HL-60/S4 treated with phorbol 12-myristate 13-acetate at 8.2 ng/mL for 4 days and 3 days (cell line): Measurements from ENCODE around the gene FAM199X.
"Not testable (repeated sequence)": the region's sequence is repeated elsewhere in the genome, so short reads cannot be mapped to it uniquely, and the experiment has no call there.

Experiments used
- in situ Hi-C: fragments of 300-500 bp; cut with MboI; formaldehyde crosslinking; loops from 2 replicates; pipeline ENCODE4 v1.15.0; 2022; ENCODE audit warnings: low sequenced_read_pairs

Gene FAM199X

DNA sequence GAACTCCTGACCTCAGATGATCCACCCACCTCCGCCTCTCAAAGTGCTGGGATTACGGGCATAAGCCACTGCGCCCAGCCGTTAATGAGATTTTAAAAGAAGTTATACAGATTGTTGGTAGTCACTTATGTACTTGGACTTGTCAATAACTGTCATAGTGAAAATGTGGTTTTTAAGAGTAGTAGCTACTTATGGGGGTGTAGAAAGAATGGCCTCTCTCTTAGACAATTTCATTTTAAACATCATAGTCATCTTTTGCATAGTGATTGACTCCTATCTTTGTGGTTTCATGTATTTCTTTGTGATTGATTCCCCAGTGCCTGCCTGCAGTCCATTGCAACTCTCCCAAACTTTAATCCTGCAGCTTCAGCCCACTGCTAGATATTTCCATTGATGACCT, 17.4 kb downstream of the FAM199X start:
- in situ Hi-C loops, result no loop called here

DNA sequence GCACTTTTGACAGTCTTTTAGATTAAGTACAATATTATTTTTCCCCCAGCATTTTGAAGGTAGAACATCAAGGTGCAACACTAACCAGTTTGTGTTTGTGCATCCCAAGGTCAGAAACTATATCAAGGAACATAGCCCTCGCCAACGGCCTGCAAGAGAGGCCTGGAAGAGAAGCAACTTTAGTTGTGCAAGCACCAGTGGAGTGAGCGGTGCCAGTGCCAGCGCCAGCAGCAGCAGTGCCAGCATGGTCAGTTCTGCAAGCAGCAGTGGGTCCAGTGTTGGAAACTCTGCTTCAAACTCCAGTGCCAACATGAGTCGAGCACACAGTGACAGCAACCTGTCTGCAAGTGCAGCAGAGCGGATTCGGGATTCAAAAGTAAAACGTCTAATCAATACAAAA, 21.7 kb downstream of the FAM199X start:
- in situ Hi-C loops, result no loop called here

DNA sequence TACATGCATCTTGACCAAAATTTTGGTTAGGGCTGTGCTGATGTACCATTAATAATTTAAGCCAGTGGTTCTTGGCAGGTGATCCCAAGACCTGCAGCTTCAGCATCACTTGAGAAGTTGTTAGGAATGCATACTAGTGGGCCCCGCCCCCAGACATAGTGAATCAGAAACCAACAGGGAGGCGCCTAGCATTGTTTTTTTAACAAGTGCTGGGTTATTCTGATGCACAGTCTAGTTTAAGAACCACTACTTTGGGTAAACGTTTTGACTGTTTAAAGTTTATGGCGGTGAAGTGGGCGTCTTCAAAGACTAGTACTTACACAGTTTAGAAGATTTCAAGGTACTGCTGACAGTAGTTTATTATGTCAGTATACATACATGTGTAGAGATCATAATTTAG, 23.6 kb downstream of the FAM199X start:
- in situ Hi-C loops, result no loop called here

DNA sequence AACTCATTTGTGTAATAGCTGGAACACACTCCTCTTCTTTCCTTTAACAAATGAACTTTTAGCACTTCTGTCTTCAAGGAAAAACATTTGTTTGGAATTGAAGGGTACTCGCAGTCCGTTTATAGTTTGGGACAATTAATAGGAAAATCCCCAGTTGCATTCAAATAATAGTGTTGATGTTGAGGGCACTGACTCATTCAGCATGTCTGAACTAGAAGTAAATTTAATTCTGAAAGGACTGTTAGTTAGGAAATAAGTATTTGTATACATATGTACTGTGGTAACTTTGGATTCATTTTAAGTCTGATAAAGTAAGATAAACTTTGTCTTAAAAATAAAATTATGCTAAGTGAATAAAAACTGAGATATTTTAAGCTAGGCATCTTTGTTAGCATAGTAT, 27.2 kb downstream of the FAM199X start:
- in situ Hi-C loops, result no loop called here

DNA sequence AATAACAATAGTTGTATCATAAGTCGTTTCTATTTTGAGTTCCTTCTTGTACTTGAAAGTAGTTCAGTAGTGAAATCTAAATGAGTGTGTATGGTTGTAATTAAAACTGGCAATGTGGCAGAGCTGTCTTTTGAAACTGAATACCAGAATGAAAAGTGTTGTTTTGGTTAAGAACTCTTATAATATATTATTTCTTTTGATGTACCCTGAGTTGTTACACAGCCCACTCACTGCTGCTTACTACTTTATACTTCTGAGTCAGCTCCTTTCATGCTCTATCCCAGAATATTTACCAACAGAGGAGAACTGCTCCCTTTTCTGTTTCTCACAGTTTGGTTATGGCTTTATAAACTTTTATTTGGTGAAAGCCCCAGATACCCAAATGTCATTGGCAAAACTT, 28.8 kb downstream of the FAM199X start:
- in situ Hi-C loops, result no loop called here

DNA sequence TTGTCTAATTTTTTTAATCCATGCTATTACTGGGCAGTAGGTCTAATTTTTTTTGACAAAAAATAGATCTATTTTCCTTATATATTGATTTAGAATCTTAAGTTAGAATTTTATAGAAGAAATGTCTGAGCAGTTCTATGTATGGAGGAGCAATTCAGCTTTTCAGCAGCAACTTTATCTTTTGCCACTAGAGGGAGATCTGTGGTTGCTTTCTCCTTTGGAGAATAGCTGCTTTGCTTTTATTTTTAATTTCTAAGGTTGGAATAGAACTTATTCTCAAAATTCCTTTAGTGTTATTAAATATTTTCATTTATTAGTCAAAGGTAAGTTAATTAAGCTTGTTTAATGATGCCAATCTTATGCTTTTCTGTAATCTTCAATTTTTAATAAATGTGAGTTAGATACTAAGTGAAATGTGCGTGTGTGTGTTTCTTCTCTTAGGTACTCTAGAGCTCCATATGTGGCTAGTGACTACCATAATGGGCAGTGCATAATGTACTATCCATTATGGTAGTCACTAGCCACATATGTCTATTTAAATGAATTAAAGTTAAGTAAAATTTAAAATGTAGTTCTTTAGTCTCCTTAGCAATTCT, 29.3 kb downstream of the FAM199X start:
- in situ Hi-C loops, result no loop called here

DNA sequence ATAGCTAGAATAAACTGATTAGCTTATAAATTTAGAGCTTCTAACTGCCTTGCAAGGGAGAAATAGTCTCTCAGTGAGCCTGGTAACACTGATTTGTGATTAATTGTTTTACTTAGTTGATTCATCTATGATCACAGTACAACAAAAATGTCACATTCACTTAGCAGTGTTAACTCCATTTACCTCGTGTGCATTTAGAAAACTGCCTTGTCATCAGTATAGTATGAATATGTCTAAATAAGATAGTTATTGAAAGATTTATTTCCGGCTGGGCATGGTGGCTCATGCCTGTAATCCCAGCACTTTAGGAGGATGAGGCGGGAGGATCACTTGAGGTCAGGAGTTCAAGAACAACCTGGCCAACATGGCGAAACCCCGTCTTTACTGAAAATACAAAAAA, 39.3 kb downstream of the FAM199X start:
- in situ Hi-C loops, result no loop called here

DNA sequence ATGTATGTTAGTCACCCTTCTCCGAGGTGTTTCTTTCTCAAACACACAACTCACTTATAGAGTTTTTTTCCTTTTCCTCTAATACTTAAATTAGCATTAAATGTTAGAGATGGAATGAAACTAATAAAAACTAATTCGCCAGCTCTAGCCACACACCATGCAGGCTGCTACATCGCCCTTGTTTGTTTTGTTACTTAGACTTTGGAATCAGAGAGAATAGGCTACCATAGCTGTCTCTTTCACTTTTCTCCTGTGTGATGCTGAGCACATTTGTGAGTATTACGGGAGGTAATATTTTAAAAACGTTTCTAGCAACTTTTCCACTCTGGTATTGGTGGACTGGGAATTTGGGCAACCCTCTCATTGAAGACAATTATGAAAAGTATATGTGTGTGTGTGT, 44.9 kb downstream of the FAM199X start:
- in situ Hi-C loops, result no loop called here

DNA sequence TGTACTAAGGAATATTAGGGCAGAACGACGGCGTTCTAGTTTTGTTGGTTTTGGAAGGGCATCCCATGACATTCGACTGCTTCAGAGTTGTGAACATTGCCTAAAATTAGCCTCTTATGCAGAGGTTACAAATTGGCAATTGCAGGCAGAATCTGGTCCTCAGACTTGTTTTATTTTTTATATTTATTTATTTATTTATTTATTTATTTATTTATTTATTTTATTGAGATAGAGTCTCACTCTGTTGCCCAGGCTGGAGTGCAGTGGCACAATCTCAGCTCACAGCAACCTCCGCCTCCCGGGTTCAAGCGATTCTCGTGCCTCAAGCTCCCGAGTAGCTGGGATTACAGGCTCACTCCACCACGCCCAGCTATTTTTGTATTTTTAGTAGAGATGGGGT, 63.8 kb downstream of the FAM199X start:
- in situ Hi-C loops, result not testable (repeated sequence)
